CD4-positive, alpha-beta T cell (primary cell): ENCODE data around the gene ELP4. TPM values are rescaled to one million over a fixed set of nuclear protein-coding genes. Genes with fewer than 3 reads are reported as not detected.

Source experiments
- ATAC-seq: fragments of 200-7000 bp; cut with Tn5 transposase; one replicate; pipeline ENCODE4 v1.10.0; 2022; ENCODE audit warnings: mild to moderate bottlenecking; ENCODE audit not compliant: poor library complexity
- CTCF ChIA-PET: fragments of 350-600 bp; sonication (Branson Sonifier 250); formaldehyde crosslinking; loops from one replicate; lab custom pipeline; 2021; ENCODE audit warnings: antibody characterized with exemption, inconsistent platforms; lab: Charles Lee
- POLR2A ChIA-PET: fragments of 350-600 bp; sonication (Branson Sonifier 250); formaldehyde crosslinking; loops from one replicate; lab custom pipeline; 2021; ENCODE audit warnings: antibody characterized with exemption, inconsistent platforms; lab: Charles Lee
- DNase-seq, 14 experiments: peaks; one replicate each; pipeline ENCODE4 v3.0.0-alpha.2; 2013 to 2020; ENCODE audit warnings: mixed read lengths in 2 of 14
- H3K27ac ChIP-seq, 2 donors: one replicate each; pipeline versions ENCODE4 v1.5.1 to v1.7.0; 2013; ENCODE audit warnings: low read length in 2 of 2, low read depth in 1 of 2, mild to moderate bottlenecking in 1 of 2
- H3K27me3 ChIP-seq, 2 experiments: 1 replicate in 1 of 2; 2 replicates in 1 of 2; pipeline versions ENCODE4 v1.6.1 to v1.7.0; 2013; ENCODE audit warnings: low read length in 2 of 2, control low read depth in 1 of 2, mild to moderate bottlenecking in 1 of 2, moderate library complexity in 1 of 2; ENCODE audit not compliant: insufficient read depth in 2 of 2, control insufficient read depth in 1 of 2
- H3K36me3 ChIP-seq: one replicate; pipeline ENCODE4 v1.6.1; 2013; ENCODE audit warnings: low read length, control low read depth; ENCODE audit not compliant: insufficient read depth
- H3K4me1 ChIP-seq: one replicate; pipeline ENCODE4 v1.6.1; 2013; ENCODE audit warnings: low read length, control low read depth; ENCODE audit not compliant: insufficient read depth
- H3K4me3 ChIP-seq: one replicate; pipeline ENCODE4 v1.5.1; 2013; ENCODE audit warnings: mild to moderate bottlenecking, low read length, moderate library complexity
- H3K9me3 ChIP-seq, 2 experiments: 1 replicate in 1 of 2; 2 replicates in 1 of 2; pipeline versions ENCODE4 v1.6.1 to v1.7.0; 2013; ENCODE audit warnings: low read length in 2 of 2, mild to moderate bottlenecking in 2 of 2, control low read depth in 1 of 2, moderate library complexity in 1 of 2; ENCODE audit not compliant: control insufficient read depth in 1 of 2, insufficient read depth in 1 of 2
- H3K27ac Mint-ChIP-seq: one replicate; pipeline ENCODE4 v1.8.0; 2020; ENCODE audit warnings: mixed read lengths
- H3K27me3 Mint-ChIP-seq: one replicate; pipeline ENCODE4 v1.8.0; 2021; ENCODE audit warnings: mixed read lengths
- H3K36me3 Mint-ChIP-seq: one replicate; pipeline ENCODE4 v1.8.0; 2021; ENCODE audit warnings: low read depth, mixed read lengths
- H3K4me1 Mint-ChIP-seq: one replicate; pipeline ENCODE4 v1.8.0; 2021; ENCODE audit warnings: low read depth, mixed read lengths
- H3K4me3 Mint-ChIP-seq: one replicate; pipeline ENCODE4 v1.8.0; 2020; ENCODE audit warnings: mild to moderate bottlenecking, mixed read lengths
- H3K9me3 Mint-ChIP-seq: one replicate; pipeline ENCODE4 v1.8.0; 2020; ENCODE audit warnings: mixed read lengths
- CTCF ChIP-seq: fragments of 200-600 bp; IDR thresholded peaks from one replicate; pipeline ENCODE4 v1.8.0; 2022; ENCODE audit warnings: antibody characterized with exemption, mild to moderate bottlenecking
- intact Hi-C, 2 experiments: fragments of 100-400 bp; cut with DNase I in 1 of 2; cut with micrococcal nuclease in 1 of 2; formaldehyde crosslinking; loops; one replicate each; pipeline versions ENCODE4 v1.15.1 to v1.9.0; 2023 to 2025; cut with DNase I, micrococcal nuclease
- total RNA-seq, 174 experiments: library from RNA in 2 of 174; stranded (reverse) in 2 of 174; gene quantifications; one replicate each; pipeline ENCODE4 v1.2.3 and lab custom pipeline; 2021 to 2026

The ELP4 gene
- total RNA-seq, 2 experiments from 2014 or later, result 9.5 to 10.3 TPM

- no peak overlapping the region for H3K27ac Mint-ChIP-seq
- no peaks in the 10 kb centered on the region for H3K27me3 Mint-ChIP-seq
- H3K4me1 Mint-ChIP-seq, result no peaks in the 10 kb centered on the region
- Histone ChIP-seq H3K4me3 (no peak overlapping the region), H3K9me3 (no peaks in the 10 kb centered on the region), H3K4me1 (no peaks in the 10 kb centered on the region), H3K36me3 (peaks cover 3% of the 10 kb centered on the region), H3K27ac (no peak overlapping the region), H3K27me3 (no peaks in the 10 kb centered on the region)
- ATAC-seq (no peak), DNase-seq (no peak)
- TF ChIP-seq CTCF, result no peak
- peaks cover 13% of the 10 kb centered on the region for H3K36me3 Mint-ChIP-seq
- CTCF ChIA-PET, result no interaction called here
- POLR2A ChIA-PET, result no interaction called here
- H3K4me3 Mint-ChIP-seq, result no peak overlapping the region
- intact Hi-C loops, result no loop called here
- H3K9me3 Mint-ChIP-seq, result no peaks in the 10 kb centered on the region
Measured at GRCh38 chr11:31636983-31637382, 127.4 kb downstream of the ELP4 start.

- intact Hi-C loops, result no loop called here
- POLR2A ChIA-PET, result no interaction called here
Measured at GRCh38 chr11:31640611-31641010, 131.0 kb downstream of the ELP4 start.

GRCh38 chr11:31641477-31642062, 132.0 kb downstream of the ELP4 start:
- no peaks in the 10 kb centered on the region for H3K9me3 Mint-ChIP-seq
- POLR2A ChIA-PET, result no interaction called here
- H3K36me3 Mint-ChIP-seq, result peaks cover 1% of the 10 kb centered on the region
- no peaks in the 10 kb centered on the region for H3K4me1 Mint-ChIP-seq
- Histone ChIP-seq H3K4me3 (no peak overlapping the region), H3K9me3 (no peaks in the 10 kb centered on the region), H3K4me1 (no peaks in the 10 kb centered on the region), H3K36me3 (no peaks in the 10 kb centered on the region), H3K27me3 (no peaks in the 10 kb centered on the region), H3K27ac (no peak overlapping the region)
- no peak overlapping the region for H3K27ac Mint-ChIP-seq
- TF ChIP-seq CTCF, result peak; percentile 29
- CTCF ChIA-PET, result no interaction called here
- intact Hi-C loops, result no loop called here
- ATAC-seq (no peak), DNase-seq (peak in 1 of 14 experiments; percentile 2)
- no peaks in the 10 kb centered on the region for H3K27me3 Mint-ChIP-seq
- no peak overlapping the region for H3K4me3 Mint-ChIP-seq

More at GRCh38 chr11:31640611-31641010, 131.0 kb downstream of the ELP4 start:
- no peak for ATAC-seq
- Mint-ChIP-seq H3K27me3 (no peaks in the 10 kb centered on the region), H3K9me3 (no peaks in the 10 kb centered on the region), H3K36me3 (no peaks in the 10 kb centered on the region), H3K4me1 (no peaks in the 10 kb centered on the region), H3K27ac (no peak overlapping the region), H3K4me3 (no peak overlapping the region)
- H3K4me1 ChIP-seq, result no peaks in the 10 kb centered on the region
- no peaks in the 10 kb centered on the region for H3K27me3 ChIP-seq
- no peak for DNase-seq
- H3K27ac ChIP-seq, result no peak overlapping the region
- H3K9me3 ChIP-seq, result no peaks in the 10 kb centered on the region
- no peak for TF ChIP-seq CTCF
- CTCF ChIA-PET, result interaction anchor here (1.2 kb wide), 1 partner anchor 13 kb away, joined by 3 read pairs; no protein-coding TSS in a partner anchor
- peaks cover 3% of the 10 kb centered on the region for H3K36me3 ChIP-seq
- H3K4me3 ChIP-seq, result no peak overlapping the region
